Adrenal gland (tissue), 12 donors: Measurements from ENCODE around the gene GSTO2. TPM values are rescaled to one million over a fixed set of nuclear protein-coding genes. Genes with fewer than 3 reads are reported as not detected.

Experiments used
- DNase-seq, 7 donors: peaks; one replicate each; pipeline ENCODE4 v3.0.0-alpha.2; 2019 to 2020
- H3K27ac ChIP-seq, 5 donors: fragments of 200-600 bp; sonication (generic) in 4 of 5; 1 replicate in 3 of 5; 2 replicates in 2 of 5; pipeline versions ENCODE4 v1.5.1 to v1.8.0; 2016 to 2020; ENCODE audit warnings: mild to moderate bottlenecking in 1 of 5
- H3K27me3 ChIP-seq: fragments of 200-600 bp; 2 replicates; pipeline ENCODE4 v1.8.0; 2021
- H3K36me3 ChIP-seq, 2 donors: fragments of 200-600 bp; replicated peaks in 1 of 2; 1 replicate in 1 of 2; 2 replicates in 1 of 2; pipeline versions ENCODE4 v1.5.1 to v1.8.0; 2018 to 2022
- H3K4me1 ChIP-seq, 2 donors: fragments of 200-600 bp; replicated peaks in 1 of 2; 1 replicate in 1 of 2; 2 replicates in 1 of 2; pipeline versions ENCODE4 v1.5.1 to v1.8.0; 2018 to 2021
- H3K4me3 ChIP-seq, 4 donors: fragments of 200-600 bp; sonication (generic) in 3 of 4; one replicate each; pipeline ENCODE4 v1.5.1; 2016 to 2018
- H3K9me3 ChIP-seq, 3 donors: fragments of 200-600 bp; sonication (generic) in 1 of 3; replicated peaks in 1 of 3; 1 replicate in 2 of 3; 2 replicates in 1 of 3; pipeline versions ENCODE4 v1.5.1 to v1.8.0; 2016 to 2021
- CTCF ChIP-seq, 6 experiments: fragments of 450-650 bp in 4 of 6; fragments of 200-600 bp in 2 of 6; sonication (generic) in 1 of 6; IDR thresholded peaks; 1 replicate in 5 of 6; 2 replicates in 1 of 6; pipeline versions ENCODE4 v1.5.1 to v1.8.0; 2016 to 2021; ENCODE audit warnings: antibody characterized with exemption in 6 of 6, mild to moderate bottlenecking in 2 of 6, moderate library complexity in 1 of 6
- POLR2A ChIP-seq, 2 donors: fragments of 450-650 bp; IDR thresholded peaks; one replicate each; pipeline ENCODE4 v1.6.1; 2017; ENCODE audit warnings: antibody characterized with exemption in 2 of 2, mild to moderate bottlenecking in 2 of 2, moderate library complexity in 1 of 2
- WGBS, 4 donors: extraction: QIAGEN DNeasy Blood & Tissue Kit in 2 of 4; methylation state at CpG; one replicate each; pipeline versions ENCODE4 v1.1.5 to v1.1.7; 2013 to 2017; 5-methylcytosine and 5-hydroxymethylcytosine counted together
- intact Hi-C, 2 donors: fragments of 100-400 bp; cut with DNase I; formaldehyde crosslinking; loops; one replicate each; pipeline versions ENCODE4 v1.14.1 to v1.15.0; 2022 to 2023
- polyA plus RNA-seq, 3 donors: library from polyadenylated mRNA; stranded (reverse); fragments of 200-250 nt in 2 of 3; fragments of 350-450 nt in 1 of 3; fragmentation: Illumina TruSeq in 1 of 3; extraction: RNeasy Lipid Tissue Mini Kit (QIAGEN cat#74804) in 1 of 3; gene quantifications; one replicate each; pipeline ENCODE4 v1.2.3, GENCODE V29; 2013 to 2014
- total RNA-seq, 9 donors: library from RNA; depleted of rRNA in 4 of 9; stranded (reverse); fragments of >200 nt in 4 of 9; fragments of 120-200 nt in 1 of 9; fragmentation: NEBNext Ultra II Directional in 1 of 9; extraction: Animal tissue kit (Norgen Biotek cat#: 25700) in 1 of 9; gene quantifications; one replicate each; pipeline versions ENCODE4 v1.1.0 to v1.2.4, GENCODE V29; 2013 to 2023
- donor health status: healthy with polysubstance abuse.
- donor health status: Bipolar disorder and iron deficiency.
- donor health status: DM: yes; HTN: yes; CAD: no.
- donor health status: DM: no; HTN: no; CAD: no.
- donor health status: DM: no; HTN: no; CAD: no.
- donor health status: DM: yes; HTN: yes; CAD: no.

Gene GSTO2
- total and polyA plus RNA-seq, 12 donors: 3.7 to 15.3 (median 7.3) TPM

GRCh38 chr10:104330168-104331110 is 61.5 kb downstream of the GSTO2 start:
- H3K9me3 ChIP-seq: no peaks in the 10 kb centered on the region
- TF ChIP-seq CTCF (IDR thresholded peaks at IDR 0.05) (no peak), POLR2A (IDR thresholded peaks at IDR 0.05) (peak in 1 of 2 donors; percentile 27)
- intact Hi-C loops: no loop called here
- H3K27me3 ChIP-seq: no peaks in the 10 kb centered on the region
- H3K4me1 ChIP-seq: peaks cover 59 to 77% of the 10 kb centered on the region in 2 donors
- H3K36me3 ChIP-seq: no peaks in the 10 kb centered on the region
- no peak overlapping the region for H3K4me3 ChIP-seq
- peak overlapping the region; percentile 17 to 88 (median 44) for H3K27ac ChIP-seq
- WGBS, 4 donors: 21 to 35% (median 29%) methylated on average over 8 of the region's 8 CpGs
- peak in 6 of 7 donors; percentile 54 to 79 (median 72) for DNase-seq

- intact Hi-C loops: no loop called here
- peak overlapping the region in 4 of 5 donors; percentile 28 to 88 (median 62) for H3K27ac ChIP-seq
- no peak overlapping the region for H3K4me3 ChIP-seq
- H3K27me3 ChIP-seq: no peaks in the 10 kb centered on the region
- no peaks in the 10 kb centered on the region for H3K9me3 ChIP-seq
- H3K36me3 ChIP-seq: no peaks in the 10 kb centered on the region
- peaks cover 55 to 78% of the 10 kb centered on the region in 2 donors for H3K4me1 ChIP-seq
- peak in 2 of 7 donors; percentile 9 to 59 for DNase-seq
- 33 to 71% (median 61%) methylated on average over 4 to 9 of the region's 9 CpGs for WGBS, 4 donors
- TF ChIP-seq CTCF (IDR thresholded peaks at IDR 0.05): no peak
- peak in 1 of 2 donors; percentile 1 for TF ChIP-seq POLR2A (IDR thresholded peaks at IDR 0.05)
Observed at GRCh38 chr10:104331208-104331838, 62.3 kb downstream of the GSTO2 start.

- intact Hi-C loops: no loop called here
- no peaks in the 10 kb centered on the region for H3K9me3 ChIP-seq
- no peaks in the 10 kb centered on the region for H3K36me3 ChIP-seq
- H3K4me1 ChIP-seq: peaks cover 44 to 75% of the 10 kb centered on the region in 2 donors
- no peak overlapping the region for H3K4me3 ChIP-seq
- no peaks in the 10 kb centered on the region for H3K27me3 ChIP-seq
- no peak for TF ChIP-seq CTCF (IDR thresholded peaks at IDR 0.05)
- no peak for TF ChIP-seq POLR2A (IDR thresholded peaks at IDR 0.05)
- peak in 4 of 7 donors; percentile 8 to 61 (median 18) for DNase-seq
- H3K27ac ChIP-seq: peak overlapping the region in 2 of 5 donors; percentile 80 to 88
- 81 to 85% (median 82%) methylated on average over 11 of the region's 11 CpGs for WGBS, 4 donors
Observed at GRCh38 chr10:104332243-104333031, 63.5 kb downstream of the GSTO2 start.
